Measurements from ENCODE around the gene FGD5. TPM values are rescaled to one million over a fixed set of nuclear protein-coding genes. Genes with fewer than 3 reads are reported as not detected.

FGD5 gene
- total RNA-seq, 1 experiment from 2014 or later: not detected

DNA sequence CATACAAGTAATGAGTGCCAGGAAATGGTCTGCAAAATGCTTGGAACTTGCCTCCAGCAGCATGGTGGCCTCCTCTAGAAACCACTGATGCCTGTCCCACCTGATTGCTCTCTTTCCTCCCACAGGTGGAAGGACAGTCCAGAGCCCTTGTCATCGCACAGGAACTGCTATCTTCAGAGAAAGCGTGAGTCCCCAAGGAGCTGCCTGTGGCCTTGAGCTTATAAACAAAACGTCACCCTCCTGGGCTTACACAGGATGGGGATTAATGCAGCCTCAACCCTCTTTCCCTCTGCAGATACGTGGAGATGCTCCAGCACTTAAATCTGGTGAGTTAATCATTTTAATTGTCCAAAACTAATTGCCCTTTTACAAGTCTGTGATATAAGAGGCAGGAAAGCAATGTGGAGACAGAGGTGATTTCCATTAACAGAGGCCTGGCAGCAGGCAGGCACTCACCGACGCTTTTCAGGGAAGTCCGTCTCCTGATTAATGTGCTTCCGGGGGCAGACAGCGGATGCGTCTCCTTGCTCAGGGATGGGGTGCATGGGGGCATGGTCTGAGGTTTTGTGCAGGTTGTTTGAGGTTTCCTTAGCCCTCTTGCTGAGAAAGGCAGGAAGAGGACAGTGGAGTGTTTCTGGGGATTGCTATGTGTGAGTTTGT, 61.8 kb downstream of the FGD5 start:
- no TSS peak for BruUV-seq (replicated peaks)
- ChIA-PET POLR2A (ENCODE audit: low non-redundant PET) (no interaction called here), CTCF (no interaction called here)
- no peak for TF ChIP-seq EZH2 (IDR thresholded peaks at IDR 0.05; ENCODE audit: borderline replicate concordance, low read depth, low read length, poor library complexity, severe bottlenecking)
- TF ChIP-seq, protein P1, sequence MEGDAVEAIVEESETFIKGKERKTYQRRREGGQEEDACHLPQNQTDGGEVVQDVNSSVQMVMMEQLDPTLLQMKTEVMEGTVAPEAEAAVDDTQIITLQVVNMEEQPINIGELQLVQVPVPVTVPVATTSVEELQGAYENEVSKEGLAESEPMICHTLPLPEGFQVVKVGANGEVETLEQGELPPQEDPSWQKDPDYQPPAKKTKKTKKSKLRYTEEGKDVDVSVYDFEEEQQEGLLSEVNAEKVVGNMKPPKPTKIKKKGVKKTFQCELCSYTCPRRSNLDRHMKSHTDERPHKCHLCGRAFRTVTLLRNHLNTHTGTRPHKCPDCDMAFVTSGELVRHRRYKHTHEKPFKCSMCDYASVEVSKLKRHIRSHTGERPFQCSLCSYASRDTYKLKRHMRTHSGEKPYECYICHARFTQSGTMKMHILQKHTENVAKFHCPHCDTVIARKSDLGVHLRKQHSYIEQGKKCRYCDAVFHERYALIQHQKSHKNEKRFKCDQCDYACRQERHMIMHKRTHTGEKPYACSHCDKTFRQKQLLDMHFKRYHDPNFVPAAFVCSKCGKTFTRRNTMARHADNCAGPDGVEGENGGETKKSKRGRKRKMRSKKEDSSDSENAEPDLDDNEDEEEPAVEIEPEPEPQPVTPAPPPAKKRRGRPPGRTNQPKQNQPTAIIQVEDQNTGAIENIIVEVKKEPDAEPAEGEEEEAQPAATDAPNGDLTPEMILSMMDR (conservative IDR thresholded peaks at IDR 0.05; ENCODE audit: low read depth, low read length): no peak
- Histone ChIP-seq H3K27ac (ENCODE audit: low read depth, low read length, poor library complexity, severe bottlenecking) (no peak overlapping the region), H3K36me3 (ENCODE audit: insufficient read depth, low read length, poor library complexity, severe bottlenecking) (no peaks in the 10 kb centered on the region), H3K9me3 (ENCODE audit: low read depth, low read length, poor library complexity, severe bottlenecking) (no peaks in the 10 kb centered on the region), H3K4me1 (ENCODE audit: insufficient read depth, low read length, poor library complexity, severe bottlenecking) (no peaks in the 10 kb centered on the region), H3K4me3 (ENCODE audit: low read depth, low read length, poor library complexity, severe bottlenecking) (no peak overlapping the region), H3K27me3 (replicated peaks; ENCODE audit: insufficient read depth, low read depth, low read length, poor library complexity) (no peaks in the 10 kb centered on the region)
- no peak for DNase-seq (ENCODE audit: low spot score)
- intact Hi-C loops (cut with micrococcal nuclease; ENCODE audit: unreplicated experiment): no loop called here

GRCh38 chr3:14883226-14883625, 64.5 kb downstream of the FGD5 start:
- CTCF ChIA-PET: no interaction called here
- H3K4me1 ChIP-seq (ENCODE audit: insufficient read depth, low read length, poor library complexity, severe bottlenecking): no peaks in the 10 kb centered on the region
- no peaks in the 10 kb centered on the region for H3K9me3 ChIP-seq (ENCODE audit: low read depth, low read length, poor library complexity, severe bottlenecking)
- TF ChIP-seq EZH2 (IDR thresholded peaks at IDR 0.05; ENCODE audit: borderline replicate concordance, low read depth, low read length, poor library complexity, severe bottlenecking): no peak
- no peak overlapping the region for H3K4me3 ChIP-seq (ENCODE audit: low read depth, low read length, poor library complexity, severe bottlenecking)
- no peak for DNase-seq (ENCODE audit: low spot score)
- no TSS peak for BruUV-seq (replicated peaks)
- H3K27me3 ChIP-seq (replicated peaks; ENCODE audit: insufficient read depth, low read depth, low read length, poor library complexity): no peaks in the 10 kb centered on the region
- no peak overlapping the region for H3K27ac ChIP-seq (ENCODE audit: low read depth, low read length, poor library complexity, severe bottlenecking)
- POLR2A ChIA-PET (ENCODE audit: low non-redundant PET): interaction anchor here (0.5 kb wide), 1 partner anchor 9 kb away, joined by 6 read pairs; no protein-coding TSS in a partner anchor
- intact Hi-C loops (cut with micrococcal nuclease; ENCODE audit: unreplicated experiment): no loop called here
- no peaks in the 10 kb centered on the region for H3K36me3 ChIP-seq (ENCODE audit: insufficient read depth, low read length, poor library complexity, severe bottlenecking)

DNA sequence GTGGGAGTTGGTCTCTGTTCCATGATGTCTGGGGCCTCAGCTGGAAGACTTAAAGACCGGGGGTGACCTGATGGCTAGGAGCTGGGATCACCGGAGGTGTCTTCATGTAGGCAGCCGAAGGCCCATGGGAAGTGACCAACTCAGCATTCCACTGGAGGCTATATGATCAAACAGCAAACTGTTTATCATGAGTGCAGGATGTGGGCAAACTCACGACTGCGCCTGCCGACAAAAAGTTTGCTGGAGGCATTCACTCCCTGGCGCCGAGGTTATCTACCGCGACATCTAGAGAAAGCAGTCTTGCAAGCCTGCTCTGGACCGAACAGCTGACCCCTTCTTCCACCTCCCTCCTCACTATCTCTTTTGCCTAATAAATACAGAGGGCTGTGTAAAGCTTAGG, 65.9 kb downstream of the FGD5 start:
- Histone ChIP-seq H3K4me3 (ENCODE audit: low read depth, low read length, poor library complexity, severe bottlenecking) (no peak overlapping the region), H3K4me1 (ENCODE audit: insufficient read depth, low read length, poor library complexity, severe bottlenecking) (no peaks in the 10 kb centered on the region), H3K27ac (ENCODE audit: low read depth, low read length, poor library complexity, severe bottlenecking) (no peak overlapping the region), H3K36me3 (ENCODE audit: insufficient read depth, low read length, poor library complexity, severe bottlenecking) (no peaks in the 10 kb centered on the region), H3K9me3 (ENCODE audit: low read depth, low read length, poor library complexity, severe bottlenecking) (no peaks in the 10 kb centered on the region), H3K27me3 (replicated peaks; ENCODE audit: insufficient read depth, low read depth, low read length, poor library complexity) (peaks cover 2% of the 10 kb centered on the region)
- intact Hi-C loops (cut with micrococcal nuclease; ENCODE audit: unreplicated experiment): no loop called here
- TF ChIP-seq, protein P1 (conservative IDR thresholded peaks at IDR 0.05; ENCODE audit: low read depth, low read length): no peak
- TF ChIP-seq EZH2 (IDR thresholded peaks at IDR 0.05; ENCODE audit: borderline replicate concordance, low read depth, low read length, poor library complexity, severe bottlenecking): no peak
- BruUV-seq (replicated peaks): no TSS peak
- CTCF ChIA-PET: no interaction called here
- POLR2A ChIA-PET (ENCODE audit: low non-redundant PET): no interaction called here
- DNase-seq (ENCODE audit: low spot score): no peak

DNA sequence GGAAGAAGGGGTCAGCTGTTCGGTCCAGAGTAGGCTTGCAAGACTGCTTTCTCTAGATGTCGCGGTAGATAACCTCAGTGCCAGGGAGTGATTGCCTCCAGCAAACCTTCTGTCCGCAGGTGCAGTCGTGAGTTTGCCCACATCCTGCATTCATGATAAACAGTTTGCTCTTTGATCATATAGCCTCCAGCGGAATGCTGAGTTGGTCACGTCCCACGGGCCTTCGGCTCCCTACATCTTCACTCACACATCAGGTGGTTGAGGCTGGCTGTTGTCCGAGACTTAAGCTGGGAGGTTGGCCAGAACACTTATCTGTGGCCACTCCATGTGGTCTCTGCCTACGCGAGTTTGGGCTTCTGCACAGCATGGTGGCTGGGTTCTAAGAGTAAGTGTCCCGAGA, 66.5 kb downstream of the FGD5 start:
- Histone ChIP-seq H3K27ac (ENCODE audit: low read depth, low read length, poor library complexity, severe bottlenecking) (no peak overlapping the region), H3K27me3 (replicated peaks; ENCODE audit: insufficient read depth, low read depth, low read length, poor library complexity) (peaks cover 8% of the 10 kb centered on the region), H3K4me1 (ENCODE audit: insufficient read depth, low read length, poor library complexity, severe bottlenecking) (no peaks in the 10 kb centered on the region), H3K36me3 (ENCODE audit: insufficient read depth, low read length, poor library complexity, severe bottlenecking) (no peaks in the 10 kb centered on the region), H3K9me3 (ENCODE audit: low read depth, low read length, poor library complexity, severe bottlenecking) (no peaks in the 10 kb centered on the region), H3K4me3 (ENCODE audit: low read depth, low read length, poor library complexity, severe bottlenecking) (no peak overlapping the region)
- intact Hi-C loops (cut with micrococcal nuclease; ENCODE audit: unreplicated experiment): no loop called here
- no TSS peak for BruUV-seq (replicated peaks)
- ChIA-PET POLR2A (ENCODE audit: low non-redundant PET) (no interaction called here), CTCF (no interaction called here)
- TF ChIP-seq, protein P1 (conservative IDR thresholded peaks at IDR 0.05; ENCODE audit: low read depth, low read length): no peak
- no peak for TF ChIP-seq EZH2 (IDR thresholded peaks at IDR 0.05; ENCODE audit: borderline replicate concordance, low read depth, low read length, poor library complexity, severe bottlenecking)
- DNase-seq (ENCODE audit: low spot score): no peak

Measured in A673 (cell line).